CMK (cell line): ENCODE data around the gene SUPT3H.

ENCODE experiments used
- DNase-seq: peaks from one replicate; pipeline ENCODE4 v3.0.0-alpha.2; 2010; ENCODE audit warnings: low read depth

The SUPT3H gene

GRCh38 chr6:44833248-44833647, 544.5 kb downstream of the SUPT3H start:
- no peak for DNase-seq

DNA sequence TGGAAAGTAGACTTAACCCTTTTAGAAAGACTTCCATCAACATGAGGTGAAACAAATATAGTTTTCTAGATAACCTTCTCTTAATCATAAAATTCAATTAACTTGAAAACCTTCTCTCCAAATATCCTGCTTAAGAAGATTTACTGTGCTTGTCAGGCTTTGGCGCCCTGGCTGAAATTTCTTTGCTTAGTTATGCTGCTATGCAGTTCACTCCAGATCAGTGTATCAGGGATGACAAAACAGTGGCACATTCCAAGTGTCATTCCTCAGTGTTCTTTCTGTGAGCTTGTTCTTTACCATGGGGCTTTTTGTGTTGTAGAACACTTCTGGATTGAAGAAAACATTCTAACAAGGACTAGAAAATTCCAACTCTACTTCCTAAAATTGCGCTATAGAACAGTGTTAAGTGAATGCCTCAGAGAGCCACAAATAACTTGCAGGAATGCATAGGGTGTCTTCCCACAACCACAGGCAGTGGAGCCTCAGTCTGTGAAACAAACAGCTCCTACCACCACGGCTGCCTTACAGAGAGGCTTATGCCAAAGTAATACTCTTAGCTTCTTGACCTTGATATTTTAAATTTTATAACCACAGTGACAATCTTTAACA, 546.6 kb downstream of the SUPT3H start:
- DNase-seq = no peak

DNA sequence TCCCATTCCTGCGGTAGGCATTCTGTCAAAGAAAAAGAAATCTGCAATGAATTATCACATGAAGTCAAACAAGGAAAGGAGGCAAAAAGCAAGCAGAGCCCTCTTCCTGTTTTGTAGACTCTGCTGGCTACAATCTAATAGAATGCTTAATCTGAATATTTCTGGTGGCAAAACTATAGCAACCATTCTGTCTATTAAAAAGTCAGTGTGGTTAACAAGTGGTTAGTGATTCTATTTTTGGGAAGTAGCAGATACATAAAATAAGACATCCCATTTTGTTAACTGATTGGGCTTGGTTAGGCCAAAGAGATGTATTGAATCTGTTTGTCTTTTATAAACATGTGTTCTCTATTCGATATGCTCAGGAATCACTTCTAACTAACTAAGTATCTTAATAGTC, 547.9 kb downstream of the SUPT3H start:
- no peak for DNase-seq

GRCh38 chr6:44828780-44829179, 549.0 kb downstream of the SUPT3H start:
- DNase-seq = no peak

DNA sequence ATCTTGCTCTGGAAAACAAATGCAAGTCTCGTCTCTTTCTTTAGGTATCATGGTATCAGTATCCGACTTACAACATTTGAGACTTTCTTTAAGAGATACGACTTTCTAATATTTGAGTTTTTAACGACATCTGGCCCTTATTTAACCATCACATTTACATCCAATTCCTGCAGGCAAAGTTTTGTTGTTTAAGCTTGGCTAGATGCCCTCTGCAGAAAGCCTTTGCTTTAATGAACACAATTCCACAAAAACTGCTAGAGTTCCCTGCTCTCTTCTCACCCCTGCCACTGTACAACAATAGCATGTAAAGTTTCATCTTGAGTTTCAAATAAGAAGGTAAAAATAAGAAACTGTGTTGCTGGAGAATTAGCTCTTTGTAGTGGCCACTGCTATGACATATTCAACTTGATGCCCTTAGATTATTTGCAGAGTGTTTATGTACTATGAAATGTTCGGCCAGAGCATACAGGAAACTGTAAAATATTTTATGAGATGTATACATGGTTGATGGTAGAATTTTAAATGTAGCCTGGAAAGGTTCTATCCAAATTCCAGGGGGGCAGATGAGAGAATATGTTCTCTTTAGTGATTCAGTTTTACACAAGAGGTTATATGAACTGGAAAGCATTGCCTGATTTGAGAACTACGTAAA, 551.6 kb downstream of the SUPT3H start:
- no peak for DNase-seq

DNA sequence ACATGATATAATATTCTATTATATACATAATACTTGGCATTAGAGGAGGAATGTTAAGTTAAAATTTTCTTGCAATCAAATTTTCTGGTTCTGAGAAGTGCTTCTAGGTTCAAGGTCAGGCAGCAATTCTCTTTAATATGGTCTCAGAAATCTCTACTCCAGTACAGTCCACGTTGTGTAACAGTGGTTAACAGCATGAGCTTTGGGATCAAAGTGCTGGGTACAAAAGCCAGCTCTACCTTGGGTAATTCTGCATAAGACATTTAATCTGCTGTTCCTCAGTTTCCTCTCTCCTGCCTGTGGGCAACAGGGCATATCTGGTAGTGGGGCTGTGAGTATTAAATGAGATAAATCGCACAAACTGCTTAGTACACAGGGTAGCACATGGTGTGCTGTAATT, 552.5 kb downstream of the SUPT3H start:
- DNase-seq = no peak

DNA sequence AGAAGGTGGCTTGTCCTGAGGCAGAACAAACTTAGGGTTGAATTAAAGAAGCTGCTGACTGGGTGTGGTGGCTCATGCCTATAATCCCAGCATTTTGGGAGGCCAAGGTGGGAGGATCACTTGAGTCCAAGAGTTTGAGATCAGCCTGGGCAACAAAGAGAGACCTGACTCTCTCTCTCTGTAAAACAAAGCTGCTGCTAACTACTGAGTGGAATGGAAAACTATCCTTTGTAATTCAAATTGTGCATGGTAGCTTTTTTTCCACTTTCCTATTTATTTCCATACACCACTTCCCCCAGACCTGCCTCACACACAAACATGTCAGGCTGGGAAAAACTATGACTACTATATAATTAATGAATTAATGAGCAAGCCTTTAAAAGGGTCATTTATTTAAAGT, 553.2 kb downstream of the SUPT3H start:
- DNase-seq = no peak

- no peak for DNase-seq
Observed at GRCh38 chr6:44820759-44821158, 557.0 kb downstream of the SUPT3H start.

GRCh38 chr6:44820321-44820720, 557.4 kb downstream of the SUPT3H start:
- no peak for DNase-seq

DNA sequence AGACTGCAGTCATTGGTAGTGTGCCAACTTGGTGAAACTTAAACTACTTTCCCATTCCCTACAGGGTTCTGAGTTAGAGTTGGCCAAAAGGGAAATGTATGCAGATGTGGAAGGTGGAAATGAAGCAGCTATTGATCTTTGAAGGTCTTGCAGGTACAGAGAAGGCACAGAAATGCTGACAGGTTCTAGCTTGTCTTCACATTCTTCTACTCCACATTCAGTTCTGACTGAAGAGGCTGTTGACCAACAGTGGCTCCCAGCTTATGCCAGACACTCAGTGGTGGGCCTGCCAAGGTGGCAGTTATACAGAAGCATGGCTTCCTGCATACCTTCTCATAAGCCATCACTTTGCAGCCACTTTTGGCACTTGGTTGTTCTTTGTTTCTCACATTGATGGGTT, 566.3 kb downstream of the SUPT3H start:
- no peak for DNase-seq

GRCh38 chr6:44809258-44809657, 568.5 kb downstream of the SUPT3H start:
- no peak for DNase-seq

GRCh38 chr6:44808148-44808547, 569.6 kb downstream of the SUPT3H start:
- DNase-seq = no peak

- DNase-seq = no peak
Observed at GRCh38 chr6:44806656-44807055, 571.1 kb downstream of the SUPT3H start.

DNA sequence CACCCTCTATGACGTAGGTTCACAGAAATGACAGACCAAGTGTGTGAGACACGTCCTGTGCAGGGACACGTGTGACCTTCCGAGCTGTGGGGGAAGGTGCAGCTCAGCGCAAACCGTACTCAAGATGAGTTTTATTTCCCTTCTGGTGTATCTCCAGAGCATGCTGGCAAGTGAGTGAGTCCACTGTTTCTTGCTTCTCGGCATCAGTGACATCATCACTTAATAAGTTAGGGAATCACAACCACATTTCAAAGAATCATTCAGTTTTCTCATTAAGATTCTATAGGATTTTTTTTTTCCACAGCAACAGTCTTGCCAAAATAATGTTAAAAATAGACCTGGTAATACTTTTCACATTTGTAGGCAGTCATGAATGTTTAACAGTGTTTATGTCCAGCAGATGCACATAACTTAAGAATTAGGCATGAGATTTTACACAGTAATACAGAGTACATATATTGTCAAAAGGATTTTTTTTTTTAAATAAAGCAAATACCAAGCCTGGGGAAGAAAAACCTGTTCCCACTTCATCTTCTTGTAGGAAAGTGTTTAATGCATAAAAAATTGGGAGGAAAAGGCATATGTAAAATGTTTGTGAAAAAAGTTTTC, 572.4 kb downstream of the SUPT3H start:
- DNase-seq = no peak

GRCh38 chr6:44804546-44805159, 573.1 kb downstream of the SUPT3H start:
- DNase-seq = no peak

GRCh38 chr6:44804016-44804415, 573.7 kb downstream of the SUPT3H start:
- DNase-seq = no peak

- no peak for DNase-seq
Observed at GRCh38 chr6:44800784-44801592, 576.7 kb downstream of the SUPT3H start.

DNA sequence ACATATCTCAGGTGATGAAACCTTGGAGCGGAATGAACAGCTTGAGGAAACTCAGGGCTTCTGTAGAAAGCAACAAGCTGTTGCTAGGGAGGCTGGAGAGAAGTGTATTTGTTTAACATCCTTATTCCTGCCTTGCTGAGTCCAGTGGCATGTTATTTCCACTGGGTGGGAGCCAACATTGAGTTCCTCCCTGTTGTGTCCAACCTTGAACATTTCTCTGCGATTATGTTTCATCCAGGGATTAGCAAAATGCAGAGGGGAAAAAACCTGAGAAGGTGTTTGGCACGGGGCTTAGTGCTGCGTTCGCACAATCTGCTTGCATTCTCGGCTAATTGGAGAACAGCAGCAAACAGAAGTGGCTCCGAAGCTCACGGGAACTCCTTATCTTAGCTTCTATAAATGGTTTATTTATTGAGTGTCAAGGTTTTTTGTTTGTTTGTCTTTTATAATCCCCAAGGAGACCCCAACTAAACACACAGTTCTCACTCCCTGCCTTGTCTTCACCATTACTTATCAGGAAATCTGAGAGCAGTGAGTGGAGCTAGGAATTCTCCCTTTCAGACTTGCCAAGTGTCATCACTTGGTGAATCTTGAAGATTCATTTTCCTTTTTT, 577.5 kb downstream of the SUPT3H start:
- DNase-seq = no peak

GRCh38 chr6:44797746-44798145, 580.0 kb downstream of the SUPT3H start:
- no peak for DNase-seq

GRCh38 chr6:44795326-44795725, 582.4 kb downstream of the SUPT3H start:
- no peak for DNase-seq

DNA sequence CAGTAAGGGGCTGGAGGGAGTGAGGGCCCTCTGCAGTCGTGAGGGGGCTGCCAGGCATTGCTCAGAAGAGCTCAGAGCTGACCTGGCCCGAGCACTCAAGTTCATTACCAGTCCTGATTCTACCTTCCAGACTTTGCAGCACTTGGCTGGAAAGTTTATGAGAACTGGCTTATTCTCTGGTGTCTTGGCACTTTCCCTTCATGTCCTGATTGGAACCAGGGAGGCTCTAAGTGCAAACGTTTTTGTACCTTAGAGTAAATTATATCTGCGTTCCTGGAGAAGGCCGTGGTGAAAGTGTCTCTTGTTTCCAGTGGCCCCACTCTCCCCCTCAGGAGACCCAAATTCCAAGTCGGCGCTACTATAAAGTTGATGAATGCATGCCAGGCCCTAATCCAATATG, 587.9 kb downstream of the SUPT3H start:
- no peak for DNase-seq

GRCh38 chr6:44789061-44789460, 588.7 kb downstream of the SUPT3H start:
- DNase-seq = no peak
